Measurements from ENCODE around the gene SPIRE1.

The SPIRE1 gene

DNA sequence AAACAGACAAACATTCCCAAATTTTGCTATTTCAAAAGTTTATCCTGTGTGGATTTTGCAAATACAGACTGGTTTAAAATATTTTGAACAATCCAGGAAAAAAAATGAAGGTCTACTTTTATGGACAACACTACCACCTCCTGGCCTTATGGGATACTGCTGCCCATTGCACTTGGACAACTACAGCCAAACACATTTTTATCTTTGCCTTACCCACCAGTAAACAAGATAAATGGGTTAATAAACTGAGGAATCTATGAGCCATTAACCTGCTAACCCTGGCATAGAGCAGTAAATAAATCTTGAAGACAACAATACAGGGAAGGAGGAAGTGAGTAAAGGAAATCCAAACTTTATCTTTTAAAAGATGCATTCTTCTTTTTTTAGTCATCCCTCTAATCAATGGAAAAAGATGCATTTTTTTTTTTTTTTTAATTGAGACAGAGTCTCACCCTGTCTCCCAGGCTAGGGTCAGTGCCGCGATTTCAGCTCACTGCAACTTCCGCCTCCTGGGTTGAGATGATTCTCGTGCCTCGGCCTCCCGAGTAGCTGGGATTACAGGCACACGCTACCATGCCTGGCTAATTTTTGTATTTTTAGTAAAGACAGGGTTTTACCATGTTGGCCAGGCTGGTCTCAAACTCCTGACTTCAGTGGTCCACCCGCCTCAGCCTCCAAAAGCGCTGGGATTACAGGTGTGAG, 2.1 kb upstream of the SPIRE1 start:
- Histone ChIP-seq H3K9me3 (ENCODE audit: insufficient read depth, low read depth, low read length) (no peaks in the 10 kb centered on the region), H3K9ac (ENCODE audit: low read depth, low read length, poor library complexity, severe bottlenecking) (no peak overlapping the region), H3K4me3 (ENCODE audit: low read length, poor library complexity, severe bottlenecking) (no peak overlapping the region), H3K4me1 (ENCODE audit: insufficient read depth, low read length, poor library complexity, severe bottlenecking) (no peaks in the 10 kb centered on the region), H3K9me2 (replicated peaks; ENCODE audit: low read depth, low read length) (no peaks in the 10 kb centered on the region), H4K20me1 (ENCODE audit: insufficient read depth, low read length, poor library complexity, severe bottlenecking) (no peaks in the 10 kb centered on the region), H2AFZ (ENCODE audit: low read length) (no peak overlapping the region), H3K36me3 (ENCODE audit: insufficient read depth, low read length) (no peaks in the 10 kb centered on the region), H3K27me3 (ENCODE audit: insufficient read depth, low read length, poor library complexity, severe bottlenecking) (peaks cover 5% of the 10 kb centered on the region), H3F3A (ENCODE audit: low read depth) (no peaks in the 10 kb centered on the region), H3K79me2 (ENCODE audit: insufficient read depth, low read length) (no peaks in the 10 kb centered on the region), H3K4me2 (ENCODE audit: low read depth, low read length, poor library complexity, severe bottlenecking) (no peak overlapping the region)
- no peak for TF ChIP-seq EZH2phosphoT487 (IDR thresholded peaks at IDR 0.05; ENCODE audit: borderline replicate concordance)
- TF ChIP-seq, protein P1, sequence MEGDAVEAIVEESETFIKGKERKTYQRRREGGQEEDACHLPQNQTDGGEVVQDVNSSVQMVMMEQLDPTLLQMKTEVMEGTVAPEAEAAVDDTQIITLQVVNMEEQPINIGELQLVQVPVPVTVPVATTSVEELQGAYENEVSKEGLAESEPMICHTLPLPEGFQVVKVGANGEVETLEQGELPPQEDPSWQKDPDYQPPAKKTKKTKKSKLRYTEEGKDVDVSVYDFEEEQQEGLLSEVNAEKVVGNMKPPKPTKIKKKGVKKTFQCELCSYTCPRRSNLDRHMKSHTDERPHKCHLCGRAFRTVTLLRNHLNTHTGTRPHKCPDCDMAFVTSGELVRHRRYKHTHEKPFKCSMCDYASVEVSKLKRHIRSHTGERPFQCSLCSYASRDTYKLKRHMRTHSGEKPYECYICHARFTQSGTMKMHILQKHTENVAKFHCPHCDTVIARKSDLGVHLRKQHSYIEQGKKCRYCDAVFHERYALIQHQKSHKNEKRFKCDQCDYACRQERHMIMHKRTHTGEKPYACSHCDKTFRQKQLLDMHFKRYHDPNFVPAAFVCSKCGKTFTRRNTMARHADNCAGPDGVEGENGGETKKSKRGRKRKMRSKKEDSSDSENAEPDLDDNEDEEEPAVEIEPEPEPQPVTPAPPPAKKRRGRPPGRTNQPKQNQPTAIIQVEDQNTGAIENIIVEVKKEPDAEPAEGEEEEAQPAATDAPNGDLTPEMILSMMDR (conservative IDR thresholded peaks at IDR 0.05; ENCODE audit: low read length), result peak; percentile 98

DNA sequence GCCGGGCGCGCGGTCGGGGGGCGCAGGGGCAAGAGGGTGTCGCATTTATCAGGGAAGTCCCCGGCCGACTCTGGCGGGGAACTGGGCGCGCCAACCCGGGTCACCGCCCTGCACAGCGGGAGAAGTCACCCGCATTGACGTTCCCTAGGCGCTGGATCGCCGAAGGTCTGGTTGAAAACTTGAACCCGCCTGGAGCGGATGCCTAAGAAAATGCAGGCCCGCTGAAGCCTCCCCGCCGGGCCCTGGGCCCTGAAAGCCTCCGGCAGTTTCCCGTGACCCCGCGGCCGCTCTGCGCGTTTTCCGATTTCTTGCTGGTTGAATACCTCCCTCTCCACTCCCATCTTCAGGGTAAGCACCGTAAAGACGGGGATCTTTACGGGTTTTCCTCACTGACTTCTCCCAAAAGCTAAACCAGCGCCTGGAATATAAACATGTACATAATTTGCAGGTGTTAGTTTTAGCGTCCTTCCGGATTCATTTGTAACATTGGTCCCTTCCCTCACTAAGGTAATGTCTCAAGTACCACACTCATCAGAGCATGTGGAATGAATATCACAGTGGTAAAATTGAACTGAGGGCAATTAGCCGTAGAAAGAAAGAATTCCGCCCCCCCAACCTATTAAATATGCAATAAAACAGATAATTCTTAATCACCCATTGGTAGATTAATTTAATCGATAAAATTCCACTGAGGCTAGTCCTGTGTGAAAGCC, 675 bp upstream of the SPIRE1 start:
- Histone ChIP-seq H3K27me3 (ENCODE audit: insufficient read depth, low read length, poor library complexity, severe bottlenecking) (peaks cover 5% of the 10 kb centered on the region), H3K4me2 (ENCODE audit: low read depth, low read length, poor library complexity, severe bottlenecking) (no peak overlapping the region), H4K20me1 (ENCODE audit: insufficient read depth, low read length, poor library complexity, severe bottlenecking) (no peaks in the 10 kb centered on the region), H3K9ac (ENCODE audit: low read depth, low read length, poor library complexity, severe bottlenecking) (no peak overlapping the region), H2AFZ (ENCODE audit: low read length) (no peak overlapping the region), H3K79me2 (ENCODE audit: insufficient read depth, low read length) (no peaks in the 10 kb centered on the region), H3K4me3 (ENCODE audit: low read length, poor library complexity, severe bottlenecking) (no peak overlapping the region), H3F3A (ENCODE audit: low read depth) (no peaks in the 10 kb centered on the region), H3K4me1 (ENCODE audit: insufficient read depth, low read length, poor library complexity, severe bottlenecking) (no peaks in the 10 kb centered on the region), H3K36me3 (ENCODE audit: insufficient read depth, low read length) (no peaks in the 10 kb centered on the region), H3K9me3 (ENCODE audit: insufficient read depth, low read depth, low read length) (no peaks in the 10 kb centered on the region), H3K9me2 (replicated peaks; ENCODE audit: low read depth, low read length) (no peaks in the 10 kb centered on the region)
- TF ChIP-seq EZH2phosphoT487 (IDR thresholded peaks at IDR 0.05; ENCODE audit: borderline replicate concordance), result no peak

DNA sequence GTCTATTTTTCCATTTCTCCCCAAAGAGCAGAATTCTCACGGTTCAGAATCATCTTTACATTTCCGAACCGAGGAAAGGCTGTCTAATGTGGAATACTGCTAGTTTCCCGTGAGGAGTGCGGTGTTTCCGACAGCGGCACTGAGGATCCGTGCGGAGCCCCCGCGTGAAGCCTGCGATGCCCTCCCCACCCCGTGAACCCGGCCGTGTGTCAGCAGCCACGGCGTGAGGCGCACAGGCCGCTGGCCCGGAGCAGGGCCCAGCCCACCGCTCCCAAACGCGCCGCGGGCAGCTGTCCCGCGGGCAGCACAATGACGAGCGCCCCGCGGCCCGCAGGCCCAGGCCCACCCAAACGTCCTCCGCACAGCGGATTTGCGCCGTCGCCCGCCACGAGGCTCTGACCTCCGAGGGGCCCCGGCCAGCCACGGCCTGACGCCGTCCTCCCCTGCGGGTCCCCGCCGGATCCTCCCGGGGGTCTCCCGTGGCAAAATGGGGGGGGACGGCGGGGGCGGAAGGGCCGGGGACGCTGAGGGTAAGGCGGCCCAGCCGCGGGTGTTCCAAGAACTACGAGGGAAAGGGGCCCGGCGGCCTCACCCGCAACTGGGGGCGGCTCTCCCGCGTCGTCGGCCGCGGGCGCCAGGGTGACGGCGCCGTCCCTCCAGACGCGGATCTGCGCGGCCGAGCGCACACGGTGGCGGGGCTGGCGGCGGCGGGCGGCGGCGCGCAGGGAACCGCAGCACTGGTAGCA, 796 bp downstream of the SPIRE1 start:
- H3F3A ChIP-seq (ENCODE audit: low read depth), result no peaks in the 10 kb centered on the region
- H3K9ac ChIP-seq (ENCODE audit: low read depth, low read length, poor library complexity, severe bottlenecking), result no peak overlapping the region
- H2AFZ ChIP-seq (ENCODE audit: low read length), result no peak overlapping the region

More for the DNA sequence above, 796 bp downstream of the SPIRE1 start:
- Histone ChIP-seq H3K27me3 (ENCODE audit: insufficient read depth, low read length, poor library complexity, severe bottlenecking) (peaks cover 5% of the 10 kb centered on the region), H4K20me1 (ENCODE audit: insufficient read depth, low read length, poor library complexity, severe bottlenecking) (no peaks in the 10 kb centered on the region), H3K36me3 (ENCODE audit: insufficient read depth, low read length) (no peaks in the 10 kb centered on the region), H3K9me2 (replicated peaks; ENCODE audit: low read depth, low read length) (no peaks in the 10 kb centered on the region), H3K4me2 (ENCODE audit: low read depth, low read length, poor library complexity, severe bottlenecking) (no peak overlapping the region), H3K4me1 (ENCODE audit: insufficient read depth, low read length, poor library complexity, severe bottlenecking) (no peaks in the 10 kb centered on the region), H3K9me3 (ENCODE audit: insufficient read depth, low read depth, low read length) (no peaks in the 10 kb centered on the region), H3K79me2 (ENCODE audit: insufficient read depth, low read length) (no peaks in the 10 kb centered on the region), H3K4me3 (ENCODE audit: low read length, poor library complexity, severe bottlenecking) (no peak overlapping the region)
- TF ChIP-seq EZH2phosphoT487 (IDR thresholded peaks at IDR 0.05; ENCODE audit: borderline replicate concordance), result no peak
- TF ChIP-seq, protein P1 (conservative IDR thresholded peaks at IDR 0.05; ENCODE audit: low read length), result no peak

Data from Loucy (cell line).